H9 (cell line): ENCODE results near the gene CRMP1. TPM values are rescaled to one million over a fixed set of nuclear protein-coding genes. Genes with fewer than 3 reads are reported as not detected.

Experiments
- DNase-seq: peaks from one replicate; pipeline ENCODE4 v3.0.0-alpha.2; 2017
- H2AFZ ChIP-seq: one replicate; pipeline ENCODE4 v1.6.1; 2013; ENCODE audit warnings: mild to moderate bottlenecking, low read length, control low read depth, moderate library complexity
- H2AK5ac ChIP-seq: 2 replicates; pipeline ENCODE4 v1.6.1; 2013; ENCODE audit warnings: low read length, control low read depth, mixed read lengths; ENCODE audit not compliant: insufficient read length
- H2BK120ac ChIP-seq: one replicate; pipeline ENCODE4 v1.6.1; 2013; ENCODE audit warnings: low read depth, mild to moderate bottlenecking, low read length, control low read depth, inconsistent platforms; ENCODE audit not compliant: poor library complexity, severe bottlenecking
- H2BK12ac ChIP-seq: 2 replicates; pipeline ENCODE4 v1.6.1; 2013; ENCODE audit warnings: low read length, control low read depth, mixed read lengths, low read depth; ENCODE audit not compliant: insufficient read length
- H2BK15ac ChIP-seq: 2 replicates; pipeline ENCODE4 v1.6.1; 2013; ENCODE audit warnings: low read depth, low read length, control low read depth
- H2BK20ac ChIP-seq: one replicate; pipeline ENCODE4 v1.6.1; 2013; ENCODE audit warnings: low read depth, mild to moderate bottlenecking, low read length, control low read depth, inconsistent platforms; ENCODE audit not compliant: poor library complexity, severe bottlenecking
- H2BK5ac ChIP-seq: 2 replicates; pipeline ENCODE4 v1.6.1; 2013; ENCODE audit warnings: low read length, control low read depth, mixed read lengths; ENCODE audit not compliant: insufficient read length
- H3K14ac ChIP-seq: 2 replicates; pipeline ENCODE4 v1.6.1; 2013; ENCODE audit warnings: low read length, control low read depth; ENCODE audit not compliant: insufficient read depth
- H3K18ac ChIP-seq: 2 replicates; pipeline ENCODE4 v1.6.1; 2013; ENCODE audit warnings: low read depth, mild to moderate bottlenecking, mixed read lengths, low read length, control low read depth; ENCODE audit not compliant: insufficient read length
- H3K23ac ChIP-seq: 2 replicates; pipeline ENCODE4 v1.6.1; 2013; ENCODE audit warnings: low read length, control low read depth, mixed read lengths, low read depth; ENCODE audit not compliant: insufficient read length
- H3K23me2 ChIP-seq: 2 replicates; pipeline ENCODE4 v1.6.1; 2013; ENCODE audit warnings: low read depth, mild to moderate bottlenecking, mixed read lengths, low read length, control low read depth; ENCODE audit not compliant: insufficient read length, poor library complexity, severe bottlenecking
- H3K27ac ChIP-seq: 2 replicates; pipeline ENCODE4 v1.5.1; 2013; ENCODE audit warnings: low read length, control low read depth, mixed read lengths, low read depth; ENCODE audit not compliant: insufficient read length
- H3K27me3 ChIP-seq: 2 replicates; pipeline ENCODE4 v1.6.1; 2013; ENCODE audit warnings: low read length, control low read depth, inconsistent platforms; ENCODE audit not compliant: insufficient read depth
- H3K4ac ChIP-seq: 2 replicates; pipeline ENCODE4 v1.6.1; 2013; ENCODE audit warnings: low read depth, mild to moderate bottlenecking, control low read depth, inconsistent platforms, low read length, moderate library complexity
- H3K4me1 ChIP-seq: 2 replicates; pipeline ENCODE4 v1.6.1; 2013; ENCODE audit warnings: low read length, control low read depth, inconsistent platforms; ENCODE audit not compliant: insufficient read depth
- H3K4me2 ChIP-seq: 2 replicates; pipeline ENCODE4 v1.6.1; 2013; ENCODE audit warnings: low read length, control low read depth, mixed read lengths; ENCODE audit not compliant: insufficient read length, insufficient read depth
- H3K56ac ChIP-seq: 2 replicates; pipeline ENCODE4 v1.6.1; 2013; ENCODE audit warnings: low read depth, mild to moderate bottlenecking, mixed read lengths, low read length, control low read depth; ENCODE audit not compliant: insufficient read length
- H3K79me1 ChIP-seq: 2 replicates; pipeline ENCODE4 v1.6.1; 2013; ENCODE audit warnings: low read depth, mild to moderate bottlenecking, moderate library complexity, low read length, control low read depth, inconsistent platforms; ENCODE audit not compliant: insufficient read depth, poor library complexity, severe bottlenecking
- H3K79me2 ChIP-seq: 2 replicates; pipeline ENCODE4 v1.6.1; 2013; ENCODE audit warnings: low read length, control low read depth, inconsistent platforms; ENCODE audit not compliant: insufficient read depth
- H3K9ac ChIP-seq: 2 replicates; pipeline ENCODE4 v1.6.1; 2013; ENCODE audit warnings: low read length, control low read depth, mixed read lengths; ENCODE audit not compliant: insufficient read length; ENCODE audit errors: extremely low read depth
- H3K9me3 ChIP-seq: one replicate; pipeline ENCODE4 v1.6.1; 2013; ENCODE audit warnings: low read depth, low read length, inconsistent platforms; ENCODE audit not compliant: control insufficient read depth
- H3T11ph ChIP-seq: one replicate; pipeline ENCODE4 v1.6.1; 2013; ENCODE audit warnings: mild to moderate bottlenecking, low read length, control low read depth, inconsistent platforms
- H4K20me1 ChIP-seq: one replicate; pipeline ENCODE4 v1.6.1; 2013; ENCODE audit not compliant: control insufficient read depth, insufficient read length, insufficient read depth
- H4K5ac ChIP-seq: 2 replicates; pipeline ENCODE4 v1.6.1; 2013; ENCODE audit warnings: low read depth, mild to moderate bottlenecking, mixed read lengths, low read length, control low read depth; ENCODE audit not compliant: insufficient read length
- H4K8ac ChIP-seq: replicated peaks from 2 replicates; pipeline ENCODE4 v1.6.1; 2013; ENCODE audit warnings: low read length, control low read depth, mixed read lengths, low read depth; ENCODE audit not compliant: insufficient read length
- H4K91ac ChIP-seq: 2 replicates; pipeline ENCODE4 v1.6.1; 2013; ENCODE audit warnings: low read depth, mild to moderate bottlenecking, moderate library complexity, mixed read lengths, low read length, control low read depth; ENCODE audit not compliant: insufficient read length
- H3K27ac Mint-ChIP-seq, 3 experiments: 2 replicates in 2 of 3; 3 replicates in 1 of 3; pipeline ENCODE4 v1.8.0; 2020 to 2021; ENCODE audit warnings: mixed read lengths in 3 of 3, mild to moderate bottlenecking in 1 of 3, moderate library complexity in 1 of 3
- H3K27me3 Mint-ChIP-seq: 2 replicates; pipeline ENCODE4 v1.8.0; 2021; ENCODE audit warnings: low read depth, mild to moderate bottlenecking, moderate library complexity, mixed read lengths
- H3K36me3 Mint-ChIP-seq, 3 experiments: 2 replicates in 2 of 3; 3 replicates in 1 of 3; pipeline ENCODE4 v1.8.0; 2020 to 2021; ENCODE audit warnings: low read depth in 3 of 3, mixed read lengths in 3 of 3; ENCODE audit not compliant: insufficient read depth in 1 of 3
- H3K4me1 Mint-ChIP-seq, 2 experiments: 2 replicates each; pipeline ENCODE4 v1.8.0; 2020; ENCODE audit warnings: mixed read lengths in 2 of 2
- H3K4me3 Mint-ChIP-seq, 2 experiments: 2 replicates in 1 of 2; 3 replicates in 1 of 2; pipeline ENCODE4 v1.8.0; 2020 to 2021; ENCODE audit warnings: mild to moderate bottlenecking in 2 of 2, mixed read lengths in 2 of 2, moderate library complexity in 1 of 2
- H3K9me3 Mint-ChIP-seq, 2 experiments: 2 replicates in 1 of 2; 3 replicates in 1 of 2; pipeline ENCODE4 v1.8.0; 2020; ENCODE audit warnings: mild to moderate bottlenecking in 2 of 2, mixed read lengths in 2 of 2, moderate library complexity in 1 of 2
- CTCF ChIP-seq: fragments of 200-600 bp; sonication (generic); conservative IDR thresholded peaks from 3 replicates; pipeline ENCODE4 v1.8.0; 2021; ENCODE audit warnings: antibody characterized with exemption, mild to moderate bottlenecking
- WGBS: extraction: QIAGEN DNeasy Blood & Tissue Kit; methylation state at CpG from one replicate; pipeline ENCODE4 v1.1.7; 2013; ENCODE audit warnings: missing lambda C conversion rate, low lambda C conversion rate, mixed read lengths; ENCODE audit not compliant: insufficient read length; ENCODE audit errors: extremely low coverage; 5-methylcytosine and 5-hydroxymethylcytosine counted together
- total RNA-seq: library from RNA; stranded (reverse); gene quantifications from 2 replicates; pipeline ENCODE4 v1.2.1, GENCODE V29; 2021

The CRMP1 gene
- total RNA-seq, 1 experiment from 2014 or later, result 71.6 TPM

- no peak overlapping the region for H3T11ph ChIP-seq
- H3K27ac ChIP-seq, result no peak overlapping the region
- H3K14ac ChIP-seq, result no peak overlapping the region
- peaks cover 6% of the 10 kb centered on the region for H3K23me2 ChIP-seq
- H2AFZ ChIP-seq, result no peak overlapping the region
- H2BK15ac ChIP-seq, result no peak overlapping the region
- peaks cover 9% of the 10 kb centered on the region for H3K4me1 ChIP-seq
- H2BK20ac ChIP-seq, result no peak overlapping the region
- no peaks in the 10 kb centered on the region for H3K27me3 ChIP-seq
- H2BK120ac ChIP-seq, result no peak overlapping the region
- no peak overlapping the region for H3K18ac ChIP-seq
- TF ChIP-seq CTCF, result no peak
- Mint-ChIP-seq H3K4me1 (peaks cover 19 to 39% of the 10 kb centered on the region in 2 experiments), H3K9me3 (no peaks in the 10 kb centered on the region), H3K27ac (no peak overlapping the region; a peak in 1 of 7 replicates), H3K4me3 (no peak overlapping the region), H3K36me3 (peaks cover 0 to 3% (median 0%) of the 10 kb centered on the region in 3 experiments; a peak in 2 of 7 replicates), H3K27me3 (no peaks in the 10 kb centered on the region)
- no peak overlapping the region for H4K8ac ChIP-seq
- DNase-seq, result no peak
- H3K23ac ChIP-seq, result no peak overlapping the region
- no peak overlapping the region for H3K4me2 ChIP-seq
- H4K91ac ChIP-seq, result no peak overlapping the region
- no peak overlapping the region for H3K9ac ChIP-seq
- no peaks in the 10 kb centered on the region for H4K20me1 ChIP-seq
- H3K79me1 ChIP-seq, result peaks cover 22% of the 10 kb centered on the region
- no peak overlapping the region for H2AK5ac ChIP-seq
- H4K5ac ChIP-seq, result no peak overlapping the region
- no CpG with 5 or more reads among the region's 3 CpGs for WGBS
- no peaks in the 10 kb centered on the region for H3K9me3 ChIP-seq
- no peak overlapping the region for H3K4ac ChIP-seq
- no peak overlapping the region for H2BK12ac ChIP-seq
- H2BK5ac ChIP-seq, result no peak overlapping the region
- H3K56ac ChIP-seq, result no peak overlapping the region
- peaks cover 60% of the 10 kb centered on the region for H3K79me2 ChIP-seq
Measured at GRCh38 chr4:5882947-5883346, 9.9 kb downstream of the CRMP1 start.
